Brain microvascular endothelial cell (primary cell): ENCODE results near the gene HNF1B.
A peak's percentile ranks its signal among the peaks of the same experiment; 100 is the strongest.

Experiments used
- DNase-seq: peaks from one replicate; pipeline ENCODE4 v3.0.0-alpha.2; 2020
- H3K27ac ChIP-seq: fragments of 250-450 bp; sonication (Bioruptor Pico); 2 replicates; pipeline ENCODE4 v1.5.1; 2020; ENCODE audit warnings: mild to moderate bottlenecking, moderate library complexity
- H3K27me3 ChIP-seq: fragments of 250-450 bp; sonication (Bioruptor Pico); replicated peaks from 2 replicates; pipeline ENCODE4 v1.5.1; 2020; ENCODE audit warnings: mild to moderate bottlenecking
- H3K36me3 ChIP-seq: fragments of 250-450 bp; sonication (Bioruptor Pico); replicated peaks from 2 replicates; pipeline ENCODE4 v1.5.1; 2020; ENCODE audit warnings: mild to moderate bottlenecking
- H3K4me3 ChIP-seq: 2 replicates; pipeline ENCODE4 v1.5.1; 2011; ENCODE audit warnings: low read depth, mild to moderate bottlenecking, control low read depth, low read length, moderate library complexity
- CTCF ChIP-seq: IDR thresholded peaks from 2 replicates; pipeline ENCODE4 v1.5.1; 2011; ENCODE audit warnings: low read depth, mild to moderate bottlenecking, moderate library complexity, low read length, control low read depth, inconsistent platforms; ENCODE audit errors: missing control alignments
- in situ Hi-C: cut with HindIII; loops from 2 replicates; pipeline ENCODE4 v1.10.0; 2017; ENCODE audit warnings: low sequenced_read_pairs, low pct_ligation_motif_present

HNF1B gene

DNA sequence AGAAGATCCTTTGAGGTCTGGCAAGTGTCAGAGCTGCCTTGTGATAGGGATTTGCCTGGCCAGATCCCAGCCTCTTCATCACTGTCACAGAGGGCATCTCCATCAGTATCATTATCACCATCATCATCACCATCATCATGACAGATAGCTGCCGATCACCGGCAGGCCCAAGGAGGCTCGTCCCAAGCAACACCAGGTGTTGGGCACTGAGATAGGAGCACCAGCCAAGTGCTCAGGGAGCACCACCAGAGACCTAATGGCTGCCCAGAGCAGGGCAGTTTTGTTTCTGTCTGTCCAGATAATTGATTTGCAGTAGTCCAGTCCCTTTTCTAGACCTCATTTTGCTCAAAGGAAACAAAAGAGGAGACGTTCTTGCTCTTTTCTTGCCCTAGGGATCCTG, 25.0 kb downstream of the HNF1B start:
- H3K36me3 ChIP-seq = no peaks in the 10 kb centered on the region
- no peak for DNase-seq
- TF ChIP-seq CTCF = no peak
- H3K27ac ChIP-seq = no peak overlapping the region
- H3K4me3 ChIP-seq = no peak overlapping the region
- in situ Hi-C loops = no loop called here
- no peaks in the 10 kb centered on the region for H3K27me3 ChIP-seq

DNA sequence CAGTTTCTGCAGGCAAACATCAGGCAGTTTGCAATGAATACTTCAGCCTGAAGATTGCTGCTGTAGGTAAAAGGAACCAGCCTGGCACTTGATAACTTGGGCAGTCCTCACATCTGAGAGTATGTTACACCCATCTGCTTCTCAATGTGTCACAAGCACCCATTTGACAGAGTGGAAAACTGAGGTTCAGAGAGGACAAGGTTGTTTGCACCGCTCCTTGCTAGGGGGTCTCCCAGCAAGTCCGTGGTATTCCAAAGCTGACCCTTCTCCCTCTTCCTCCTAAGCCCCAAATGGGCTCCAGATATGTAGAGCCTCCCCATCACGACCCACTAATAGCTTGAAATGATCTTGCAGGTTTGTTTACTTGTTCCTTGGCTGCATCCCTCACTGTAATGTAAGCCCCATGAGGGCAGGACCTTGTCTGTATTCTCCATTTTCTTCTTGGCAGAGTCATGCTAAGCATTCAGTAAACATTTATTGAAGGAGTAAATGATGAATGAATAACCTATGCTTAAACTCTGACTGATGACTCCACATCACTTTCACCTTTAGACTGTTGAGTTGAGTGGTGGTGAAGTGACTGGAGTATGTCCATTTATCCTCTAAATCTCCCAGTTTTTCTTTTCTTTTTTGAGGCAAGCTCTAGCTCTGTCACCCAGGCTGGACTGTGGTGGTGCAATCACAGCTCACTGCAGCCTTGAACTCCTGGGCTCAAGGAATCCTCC, 26.4 kb downstream of the HNF1B start:
- DNase-seq = no peak
- H3K27me3 ChIP-seq = no peaks in the 10 kb centered on the region
- TF ChIP-seq CTCF = no peak
- in situ Hi-C loops = no loop called here
- no peak overlapping the region for H3K27ac ChIP-seq
- no peak overlapping the region for H3K4me3 ChIP-seq
- H3K36me3 ChIP-seq = no peaks in the 10 kb centered on the region

DNA sequence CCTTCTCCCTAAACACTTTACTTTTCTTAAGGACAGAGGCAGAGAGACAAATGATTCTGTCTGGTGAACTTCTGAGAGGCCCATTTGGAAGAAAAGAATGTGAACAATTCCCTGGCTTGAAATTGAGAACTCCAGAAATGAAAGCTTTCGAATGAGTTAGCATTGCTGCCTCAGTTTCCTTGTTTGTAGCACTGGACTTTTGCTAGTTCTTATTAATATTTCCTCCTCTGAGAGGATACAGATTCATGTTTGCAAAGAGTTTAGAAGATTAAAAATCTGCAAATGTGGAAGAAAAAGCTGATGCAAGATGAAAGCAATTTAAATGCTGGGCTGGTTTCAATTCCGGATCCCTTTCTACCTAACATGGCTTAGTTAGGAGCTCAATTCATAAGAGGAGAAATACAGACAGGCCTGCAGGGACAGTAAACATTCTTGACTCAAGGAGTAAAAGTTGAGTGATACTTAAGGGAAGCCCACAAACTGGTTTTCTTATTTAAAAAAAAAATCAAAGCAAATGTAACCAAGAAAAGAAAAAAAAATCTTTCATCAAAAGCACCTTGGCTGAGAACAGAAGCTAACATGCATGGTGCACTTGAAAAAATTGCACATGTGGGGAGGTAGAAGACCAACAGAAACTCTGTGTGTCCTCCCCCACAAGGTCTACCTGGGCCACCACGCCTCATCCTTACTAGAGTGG, 27.1 kb downstream of the HNF1B start:
- H3K27me3 ChIP-seq = no peaks in the 10 kb centered on the region
- in situ Hi-C loops = no loop called here
- no peak for DNase-seq
- no peak overlapping the region for H3K4me3 ChIP-seq
- no peak for TF ChIP-seq CTCF
- no peaks in the 10 kb centered on the region for H3K36me3 ChIP-seq
- H3K27ac ChIP-seq = peak overlapping the region; percentile 70

DNA sequence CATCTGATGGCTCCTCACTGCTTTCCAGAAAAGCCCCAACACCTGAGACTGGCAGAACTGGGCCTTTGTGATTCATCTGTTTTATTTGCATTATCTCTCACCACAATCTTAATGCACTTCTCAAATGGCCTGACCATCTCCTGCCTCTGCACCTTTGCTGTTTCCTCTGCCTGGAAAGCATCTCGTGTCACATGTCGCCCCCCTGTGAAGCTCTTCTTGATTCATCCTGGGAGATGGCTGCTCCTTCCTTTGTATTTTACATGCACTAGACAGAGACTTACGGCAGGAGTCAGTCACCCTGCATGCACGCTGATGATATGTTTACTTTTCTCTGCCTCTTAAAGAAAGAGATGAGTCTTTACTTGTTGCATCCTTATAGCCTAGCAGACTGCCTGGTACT, 30.0 kb downstream of the HNF1B start:
- Histone ChIP-seq H3K27ac (no peak overlapping the region), H3K36me3 (no peaks in the 10 kb centered on the region), H3K27me3 (no peaks in the 10 kb centered on the region), H3K4me3 (no peak overlapping the region)
- TF ChIP-seq CTCF = peak; percentile 23
- in situ Hi-C loops = no loop called here
- DNase-seq = peak; percentile 36

GRCh38 chr17:37713624-37714023, 31.2 kb downstream of the HNF1B start:
- Histone ChIP-seq H3K27me3 (no peaks in the 10 kb centered on the region), H3K36me3 (no peaks in the 10 kb centered on the region), H3K27ac (no peak overlapping the region), H3K4me3 (no peak overlapping the region)
- DNase-seq = no peak
- TF ChIP-seq CTCF = no peak
- in situ Hi-C loops = no loop called here

DNA sequence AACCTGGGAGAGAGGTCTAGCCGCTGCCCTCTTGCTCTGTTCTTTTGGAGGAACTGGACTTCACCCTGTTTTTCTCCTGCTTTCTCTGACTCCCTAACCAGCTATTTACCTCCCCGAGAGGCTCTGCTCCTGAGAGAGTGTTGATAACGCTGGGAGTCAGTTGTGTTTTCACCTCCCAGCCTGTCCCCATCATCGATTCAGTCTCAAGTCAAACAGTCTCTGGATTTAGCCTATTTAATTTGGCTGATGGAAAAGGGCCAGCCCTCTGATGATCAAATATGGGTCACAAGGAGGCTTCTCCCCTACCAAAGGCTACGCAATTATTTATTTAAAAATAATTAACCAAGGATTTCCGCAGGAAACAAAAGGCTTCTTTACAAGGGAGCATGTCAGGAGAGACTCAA, 31.8 kb downstream of the HNF1B start:
- no peak for DNase-seq
- no peak for TF ChIP-seq CTCF
- Histone ChIP-seq H3K27me3 (no peaks in the 10 kb centered on the region), H3K36me3 (no peaks in the 10 kb centered on the region), H3K4me3 (no peak overlapping the region), H3K27ac (no peak overlapping the region)
- in situ Hi-C loops = no loop called here
